Upper lobe of left lung (tissue), 4 donors: ENCODE data around the gene MACIR.

Source experiments
- EP300 ChIP-seq, 4 donors: sonication (generic); formaldehyde crosslinking; IDR thresholded peaks; one replicate each; pipeline ENCODE4 v1.5.1; 2017; ENCODE audit warnings: antibody characterized with exemption in 4 of 4, control low read depth in 2 of 4
- POLR2A ChIP-seq, 4 donors: fragments of 450-650 bp; IDR thresholded peaks; one replicate each; pipeline ENCODE4 v1.5.1; 2016 to 2017; ENCODE audit warnings: antibody characterized with exemption in 4 of 4, mild to moderate bottlenecking in 2 of 4
- POLR2AphosphoS5 ChIP-seq, 2 donors: sonication (generic); formaldehyde crosslinking; IDR thresholded peaks; one replicate each; pipeline ENCODE4 v1.5.1; 2017; ENCODE audit warnings: antibody characterized with exemption in 2 of 2
- TF ChIP-seq, protein P1 (sequence below), 6 experiments: fragments of 450-650 bp in 4 of 6; fragments of 200-600 bp in 2 of 6; sonication (generic) in 2 of 6; IDR thresholded peaks; one replicate each; pipeline ENCODE4 v1.5.1; 2016 to 2019; ENCODE audit warnings: antibody characterized with exemption in 6 of 6

DNA sequence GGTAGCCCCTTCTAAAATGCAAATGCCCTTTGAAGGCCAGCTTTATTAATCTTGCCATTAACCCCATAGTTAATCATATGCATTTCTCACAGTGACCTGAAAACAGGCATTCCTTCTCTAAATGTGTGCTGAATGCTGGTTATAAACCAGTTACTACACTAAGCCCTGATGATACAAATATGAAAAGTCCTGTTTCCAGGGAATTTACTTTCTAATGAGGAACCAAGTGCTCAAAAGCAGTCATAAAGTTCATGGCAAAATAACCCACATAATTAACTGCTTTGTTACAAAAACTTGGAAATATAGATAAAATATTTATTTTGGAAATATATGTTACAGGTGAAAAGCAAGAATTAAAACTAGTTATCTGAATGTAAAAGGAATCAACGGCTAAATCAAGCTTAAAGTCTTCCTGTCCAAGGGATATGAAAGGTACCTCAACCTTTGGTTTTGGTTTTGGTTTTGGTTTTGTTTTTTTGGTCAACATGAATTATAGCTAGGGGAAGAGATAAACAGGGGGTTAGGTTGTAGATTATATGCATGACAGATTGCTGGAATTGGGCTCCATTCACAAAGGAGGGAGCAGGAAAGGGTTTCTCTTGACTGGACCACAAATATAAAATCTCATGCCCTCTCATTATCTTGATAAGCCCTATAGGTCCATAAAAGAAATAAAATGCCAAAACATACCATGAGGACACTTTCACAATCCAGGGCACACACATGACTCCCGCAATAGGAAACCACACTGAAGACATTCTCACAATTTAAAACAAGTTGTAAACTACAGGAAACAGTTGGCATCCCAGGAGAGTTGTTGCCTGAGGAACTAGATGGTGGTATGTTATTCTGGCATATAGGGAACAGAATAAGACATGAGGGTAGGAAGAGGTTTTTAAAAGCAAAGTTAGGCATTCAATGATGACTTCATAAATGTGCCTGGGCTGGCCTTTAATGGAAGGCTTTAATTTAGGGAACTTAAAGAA is 46.7 kb upstream of the MACIR start:
- TF ChIP-seq, protein P1, sequence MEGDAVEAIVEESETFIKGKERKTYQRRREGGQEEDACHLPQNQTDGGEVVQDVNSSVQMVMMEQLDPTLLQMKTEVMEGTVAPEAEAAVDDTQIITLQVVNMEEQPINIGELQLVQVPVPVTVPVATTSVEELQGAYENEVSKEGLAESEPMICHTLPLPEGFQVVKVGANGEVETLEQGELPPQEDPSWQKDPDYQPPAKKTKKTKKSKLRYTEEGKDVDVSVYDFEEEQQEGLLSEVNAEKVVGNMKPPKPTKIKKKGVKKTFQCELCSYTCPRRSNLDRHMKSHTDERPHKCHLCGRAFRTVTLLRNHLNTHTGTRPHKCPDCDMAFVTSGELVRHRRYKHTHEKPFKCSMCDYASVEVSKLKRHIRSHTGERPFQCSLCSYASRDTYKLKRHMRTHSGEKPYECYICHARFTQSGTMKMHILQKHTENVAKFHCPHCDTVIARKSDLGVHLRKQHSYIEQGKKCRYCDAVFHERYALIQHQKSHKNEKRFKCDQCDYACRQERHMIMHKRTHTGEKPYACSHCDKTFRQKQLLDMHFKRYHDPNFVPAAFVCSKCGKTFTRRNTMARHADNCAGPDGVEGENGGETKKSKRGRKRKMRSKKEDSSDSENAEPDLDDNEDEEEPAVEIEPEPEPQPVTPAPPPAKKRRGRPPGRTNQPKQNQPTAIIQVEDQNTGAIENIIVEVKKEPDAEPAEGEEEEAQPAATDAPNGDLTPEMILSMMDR (IDR thresholded peaks at IDR 0.05): no peak
- TF ChIP-seq EP300 (IDR thresholded peaks at IDR 0.05): no peak
- TF ChIP-seq POLR2AphosphoS5 (IDR thresholded peaks at IDR 0.05): no peak
- no peak for TF ChIP-seq POLR2A (IDR thresholded peaks at IDR 0.05)
